HepG2 (cell line): ENCODE results near the gene MOK. TPM values are rescaled to one million over a fixed set of nuclear protein-coding genes. Genes with fewer than 3 reads are reported as not detected.

Experiments used
- AHR ChIP-seq: IDR thresholded peaks from 2 replicates; pipeline ENCODE4 v1.6.1; 2018; ENCODE audit warnings: missing genetic modification reagents, missing compliant biosample characterization
- ARHGAP35 ChIP-seq: sonication (generic); formaldehyde crosslinking; IDR thresholded peaks from 2 replicates; pipeline ENCODE4 v1.9.0; 2022; ENCODE audit warnings: mild to moderate bottlenecking, inconsistent platforms, moderate library complexity, missing genetic modification reagents, borderline replicate concordance
- CEBPB ChIP-seq: IDR thresholded peaks from 2 replicates; pipeline ENCODE4 v1.6.1; 2011; ENCODE audit warnings: low read depth, low read length, improper control_type of control experiment, borderline replicate concordance
- DZIP1 ChIP-seq: sonication (generic); formaldehyde crosslinking; IDR thresholded peaks from 2 replicates; pipeline ENCODE4 v1.5.0; 2020; ENCODE audit warnings: mild to moderate bottlenecking, missing genetic modification reagents
- ELF4 ChIP-seq: sonication (generic); formaldehyde crosslinking; IDR thresholded peaks from 2 replicates; pipeline ENCODE4 v1.5.0; 2020; ENCODE audit warnings: missing genetic modification reagents, mild to moderate bottlenecking, moderate library complexity, borderline replicate concordance
- HDAC2 ChIP-seq: sonication (generic); formaldehyde crosslinking; IDR thresholded peaks from 2 replicates; pipeline ENCODE4 v1.4.0; 2020; ENCODE audit warnings: missing genetic modification reagents
- HOXA7 ChIP-seq: sonication (generic); formaldehyde crosslinking; IDR thresholded peaks from 2 replicates; pipeline ENCODE4 v1.8.1; 2022; ENCODE audit warnings: mild to moderate bottlenecking, missing genetic modification reagents, moderate library complexity
- IRX3 ChIP-seq: sonication (generic); formaldehyde crosslinking; IDR thresholded peaks from 2 replicates; pipeline ENCODE4 v1.8.1; 2023; ENCODE audit warnings: mild to moderate bottlenecking, low read depth, missing genetic modification reagents, borderline replicate concordance
- JDP2 ChIP-seq: sonication (generic); formaldehyde crosslinking; IDR thresholded peaks from 2 replicates; pipeline ENCODE4 v1.8.1; 2022; ENCODE audit warnings: missing genetic modification reagents, borderline replicate concordance
- KAT8 ChIP-seq: IDR thresholded peaks from 2 replicates; pipeline ENCODE4 v1.6.1; 2016; ENCODE audit warnings: missing genetic modification reagents, missing compliant biosample characterization
- KMT2B ChIP-seq: IDR thresholded peaks from 2 replicates; pipeline ENCODE4 v1.6.1; 2016; ENCODE audit warnings: missing genetic modification reagents, missing compliant biosample characterization
- LRRFIP1 ChIP-seq: sonication (generic); formaldehyde crosslinking; conservative IDR thresholded peaks from 2 replicates; pipeline ENCODE4 v1.4.0; 2020; ENCODE audit warnings: missing genetic modification reagents
- MED1 ChIP-seq: sonication (generic); formaldehyde crosslinking; IDR thresholded peaks from 2 replicates; pipeline ENCODE4 v1.4.0; 2020; ENCODE audit warnings: missing genetic modification reagents
- MLLT10 ChIP-seq: sonication (generic); formaldehyde crosslinking; IDR thresholded peaks from 2 replicates; pipeline ENCODE4 v1.4.0; 2020; ENCODE audit warnings: missing genetic modification reagents
- NCOR1 ChIP-seq: fragments of 200-600 bp; sonication (generic); IDR thresholded peaks from 2 replicates; pipeline ENCODE4 v1.7.0; 2017; ENCODE audit warnings: antibody characterized with exemption, low read length, borderline replicate concordance
- PHF21A ChIP-seq: sonication (generic); formaldehyde crosslinking; IDR thresholded peaks from 2 replicates; pipeline ENCODE4 v1.5.0; 2020; ENCODE audit warnings: mild to moderate bottlenecking, missing genetic modification reagents
- RARA ChIP-seq: IDR thresholded peaks from 2 replicates; pipeline ENCODE4 v1.6.1; 2016; ENCODE audit warnings: missing genetic modification reagents, missing compliant biosample characterization
- RXRB ChIP-seq: IDR thresholded peaks from 2 replicates; pipeline ENCODE4 v1.6.1; 2016; ENCODE audit warnings: borderline replicate concordance, missing genetic modification reagents, missing compliant biosample characterization
- SAFB2 ChIP-seq: sonication (generic); formaldehyde crosslinking; IDR thresholded peaks from 2 replicates; pipeline ENCODE4 v1.5.1; 2020; ENCODE audit warnings: missing genetic modification reagents, low read depth, mild to moderate bottlenecking, borderline replicate concordance
- SP5 ChIP-seq: IDR thresholded peaks from 2 replicates; pipeline ENCODE4 v1.6.1; 2016; ENCODE audit warnings: low read depth, borderline replicate concordance
- ZNF354B ChIP-seq: sonication (generic); formaldehyde crosslinking; IDR thresholded peaks from 2 replicates; pipeline ENCODE4 v1.8.0; 2022; ENCODE audit warnings: mild to moderate bottlenecking, missing genetic modification reagents
- ZNF382 ChIP-seq: sonication (generic); formaldehyde crosslinking; IDR thresholded peaks from 2 replicates; pipeline ENCODE4 v1.5.0; 2020; ENCODE audit warnings: missing genetic modification reagents, mild to moderate bottlenecking, borderline replicate concordance
- ZNF484 ChIP-seq: sonication (generic); formaldehyde crosslinking; IDR thresholded peaks from 2 replicates; pipeline ENCODE4 v1.5.1; 2020; ENCODE audit warnings: mild to moderate bottlenecking, low read depth, missing genetic modification reagents, borderline replicate concordance
- ZNF549 ChIP-seq: sonication (generic); formaldehyde crosslinking; IDR thresholded peaks from 2 replicates; pipeline ENCODE4 v1.5.0; 2020; ENCODE audit warnings: missing genetic modification reagents
- ZNF567 ChIP-seq: sonication (generic); formaldehyde crosslinking; IDR thresholded peaks from 2 replicates; pipeline ENCODE4 v1.8.1; 2023; ENCODE audit warnings: mild to moderate bottlenecking, missing genetic modification reagents, borderline replicate concordance
- ZNF781 ChIP-seq: sonication (generic); formaldehyde crosslinking; IDR thresholded peaks from 2 replicates; pipeline ENCODE4 v1.5.1; 2020; ENCODE audit warnings: borderline replicate concordance, mild to moderate bottlenecking, missing genetic modification reagents; ENCODE audit errors: not compliant biosample characterization
- polyA plus RNA-seq, 8 experiments: library from polyadenylated mRNA; depleted of rRNA in 3 of 8; stranded (reverse) in 7 of 8; unstranded in 1 of 8; fragments of >200 nt; fragmentation: Illumina TruSeq in 4 of 8; extraction: Trizol in 4 of 8; gene quantifications; 2 replicates each; pipeline versions ENCODE4 v1.2.1 to v1.2.3, GENCODE V29; 2011 to 2016; ENCODE audit warnings: low read depth in 4 of 8, missing spikeins in 1 of 8, mixed read lengths in 1 of 8; ENCODE audit not compliant: insufficient read depth in 1 of 8
- total RNA-seq, 5 experiments: library from RNA; depleted of rRNA; stranded (reverse); fragments of >200 nt; fragmentation: Illumina TruSeq; extraction: Trizol; gene quantifications; 2 replicates each; pipeline ENCODE4 v1.2.3, GENCODE V29; 2016; ENCODE audit warnings: low read depth in 1 of 5

Gene MOK
- total and polyA plus RNA-seq, 2 of the 13 experiments (the other 11 are each of a cell fraction or from before 2014, with no cell fraction given) = 15.3 to 16.9 TPM

GRCh38 chr14:102316743-102317563 lies 12.0 kb upstream of the MOK start (continued):
- no peak for TF ChIP-seq AHR (CRISPR knock-in tag)
- no peak for TF ChIP-seq RARA (CRISPR knock-in tag)
- TF ChIP-seq IRX3 (CRISPR knock-in tag) = no peak
- TF ChIP-seq LRRFIP1 (CRISPR knock-in tag) = no peak
- TF ChIP-seq MED1 (CRISPR knock-in tag) = peak; percentile 75
- no peak for TF ChIP-seq HOXA7
- no peak for TF ChIP-seq ZNF484 (CRISPR knock-in tag)
- TF ChIP-seq RXRB (CRISPR knock-in tag) = peak; percentile 77
- peak; percentile 74 for TF ChIP-seq ZNF781 (CRISPR knock-in tag)
- TF ChIP-seq NCOR1 = peak; percentile 20; the same call in 1 of the 2 replicates
- peak; percentile 66; the same call in 1 of the 2 replicates for TF ChIP-seq KAT8
- peak; percentile 91 for TF ChIP-seq PHF21A (CRISPR knock-in tag)
- TF ChIP-seq KMT2B (CRISPR knock-in tag) = 0 out of 2 replicates have a peak, but pooled peaks have one; percentile 73
- no peak for TF ChIP-seq JDP2 (CRISPR knock-in tag)
- no peak for TF ChIP-seq CEBPB
- TF ChIP-seq DZIP1 (CRISPR knock-in tag) = peak; percentile 58; the same call in 1 of the 2 replicates
- TF ChIP-seq MLLT10 (CRISPR knock-in tag) = no peak
- TF ChIP-seq ZNF382 (CRISPR knock-in tag) = no peak
- TF ChIP-seq ZNF567 = no peak
- no peak; the same call in 1 of the 2 replicates for TF ChIP-seq SP5 (CRISPR knock-in tag)
- no peak for TF ChIP-seq SAFB2 (CRISPR knock-in tag)
- peak; percentile 24; the same call in 1 of the 2 replicates for TF ChIP-seq ELF4 (CRISPR knock-in tag)
- no peak; the same call in 1 of the 2 replicates for TF ChIP-seq ARHGAP35 (CRISPR knock-in tag)
- TF ChIP-seq HDAC2 (CRISPR knock-in tag) = peak; percentile 47
- TF ChIP-seq ZNF354B (CRISPR knock-in tag) = no peak
- TF ChIP-seq ZNF549 = no peak
